ENCODE measurements around the gene ACVRL1.

ACVRL1 gene

DNA sequence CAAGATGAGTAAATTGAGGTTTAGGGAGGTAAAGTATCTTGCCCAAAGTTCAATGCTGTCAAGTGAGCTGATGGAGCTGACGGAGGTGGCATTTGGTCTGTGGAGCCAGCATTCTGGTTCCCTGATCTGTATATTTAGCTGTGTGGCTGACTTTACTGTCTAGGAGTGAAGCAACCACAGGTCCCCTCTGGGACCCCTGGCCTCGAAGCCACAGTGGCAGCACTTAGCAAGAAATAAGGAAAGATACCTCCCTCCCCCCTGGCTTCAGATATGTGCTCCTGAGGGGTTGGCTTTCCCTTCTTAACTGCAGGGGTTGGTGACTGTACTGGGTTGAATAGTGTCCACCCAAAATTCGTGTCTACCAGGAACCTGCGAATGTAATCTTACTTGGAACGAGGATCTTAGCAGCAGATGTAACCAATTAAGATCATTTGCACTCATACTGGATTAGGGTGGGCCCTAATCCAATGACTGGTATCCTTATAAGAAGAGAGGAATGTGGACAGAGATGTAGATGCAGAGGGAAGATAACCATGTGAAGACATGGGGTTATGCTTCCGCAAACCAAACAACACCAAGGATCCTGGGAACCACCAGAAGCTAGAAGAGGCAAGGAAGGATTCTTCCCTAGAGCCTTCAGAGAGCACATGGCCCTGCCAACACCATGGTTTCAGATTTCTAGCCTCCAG, 42.2 kb downstream of the ACVRL1 start:
- Mint-ChIP-seq H3K36me3 (peaks cover 3% of the 10 kb centered on the region), H3K4me3 (peak overlapping the region; percentile 42), H3K27me3 (no peaks in the 10 kb centered on the region), H3K27ac (no peak overlapping the region), H3K9me3 (ENCODE audit: low read depth) (peaks cover 3% of the 10 kb centered on the region), H3K4me1 (ENCODE audit: low read depth) (peaks cover 28% of the 10 kb centered on the region)

DNA sequence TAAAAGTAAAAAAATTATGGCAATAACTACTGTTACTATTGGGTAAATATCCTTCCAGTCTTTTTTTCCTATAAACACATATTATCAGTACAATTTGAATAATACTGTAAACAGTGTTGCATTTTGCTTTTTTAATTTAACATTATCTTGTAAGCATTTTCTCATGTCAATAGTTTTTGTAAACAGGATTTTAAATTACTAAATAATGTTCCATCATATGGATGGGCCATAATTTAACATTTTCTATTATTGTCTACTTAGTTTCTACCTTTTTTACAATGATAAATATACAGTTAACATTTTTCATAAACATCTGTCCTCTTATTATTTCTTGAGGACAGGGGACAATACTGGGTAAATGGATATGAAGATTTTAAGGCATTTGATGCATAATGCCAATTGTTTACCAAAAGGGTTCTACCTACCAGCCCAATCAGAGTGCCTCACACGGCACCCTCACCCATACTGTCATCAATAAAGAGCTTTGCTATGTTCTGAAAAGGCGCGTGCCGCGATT, 43.4 kb downstream of the ACVRL1 start:
- Mint-ChIP-seq H3K27me3 (no peaks in the 10 kb centered on the region), H3K36me3 (no peaks in the 10 kb centered on the region), H3K27ac (peak overlapping the region; percentile 74), H3K4me1 (ENCODE audit: low read depth) (peaks cover 40% of the 10 kb centered on the region), H3K9me3 (ENCODE audit: low read depth) (no peaks in the 10 kb centered on the region), H3K4me3 (peak overlapping the region; percentile 97)

DNA sequence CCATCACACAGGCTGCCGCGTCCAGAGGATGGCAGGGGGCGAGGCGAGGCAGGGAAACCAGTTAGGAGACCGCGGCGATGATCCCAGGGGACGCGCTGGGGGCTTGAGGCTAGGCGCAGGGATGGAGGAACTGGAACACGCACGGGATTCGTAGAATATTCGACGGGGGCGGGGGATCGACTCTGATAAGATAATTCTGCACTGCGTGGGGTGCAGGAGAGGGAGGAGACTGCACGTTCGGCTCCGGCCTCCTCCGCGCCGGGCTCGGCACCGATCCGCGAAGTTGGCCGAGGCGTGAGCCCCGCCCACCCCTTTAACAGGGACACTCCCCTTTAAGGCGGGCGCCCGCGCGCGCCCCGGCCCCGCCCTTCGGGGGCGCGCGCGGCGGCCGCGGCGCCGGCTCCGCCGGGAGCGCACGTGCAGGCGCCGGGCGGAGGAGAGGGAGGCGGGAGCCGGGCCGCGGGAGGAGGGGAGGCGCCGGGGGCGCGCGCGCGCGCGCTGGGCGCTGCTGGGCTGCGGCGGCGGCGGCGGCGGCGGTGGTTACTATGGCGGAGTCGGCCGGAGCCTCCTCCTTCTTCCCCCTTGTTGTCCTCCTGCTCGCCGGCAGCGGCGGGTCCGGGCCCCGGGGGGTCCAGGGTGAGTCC, 44.0 kb downstream of the ACVRL1 start, which contains the start of gene ACVR1B:
ACVR1B (plus strand) TSS at position 501 of the 644 bp plus-strand sequence; CDS start at position 546, 45 bp downstream.
- Mint-ChIP-seq H3K9me3 (ENCODE audit: low read depth) (no peaks in the 10 kb centered on the region), H3K36me3 (no peaks in the 10 kb centered on the region), H3K4me1 (ENCODE audit: low read depth) (peaks cover 46% of the 10 kb centered on the region), H3K27ac (peak within 1 kb of the TSS; percentile 74), H3K27me3 (no peaks in the 10 kb centered on the region), H3K4me3 (peak within 1 kb of the TSS; percentile 97)

DNA sequence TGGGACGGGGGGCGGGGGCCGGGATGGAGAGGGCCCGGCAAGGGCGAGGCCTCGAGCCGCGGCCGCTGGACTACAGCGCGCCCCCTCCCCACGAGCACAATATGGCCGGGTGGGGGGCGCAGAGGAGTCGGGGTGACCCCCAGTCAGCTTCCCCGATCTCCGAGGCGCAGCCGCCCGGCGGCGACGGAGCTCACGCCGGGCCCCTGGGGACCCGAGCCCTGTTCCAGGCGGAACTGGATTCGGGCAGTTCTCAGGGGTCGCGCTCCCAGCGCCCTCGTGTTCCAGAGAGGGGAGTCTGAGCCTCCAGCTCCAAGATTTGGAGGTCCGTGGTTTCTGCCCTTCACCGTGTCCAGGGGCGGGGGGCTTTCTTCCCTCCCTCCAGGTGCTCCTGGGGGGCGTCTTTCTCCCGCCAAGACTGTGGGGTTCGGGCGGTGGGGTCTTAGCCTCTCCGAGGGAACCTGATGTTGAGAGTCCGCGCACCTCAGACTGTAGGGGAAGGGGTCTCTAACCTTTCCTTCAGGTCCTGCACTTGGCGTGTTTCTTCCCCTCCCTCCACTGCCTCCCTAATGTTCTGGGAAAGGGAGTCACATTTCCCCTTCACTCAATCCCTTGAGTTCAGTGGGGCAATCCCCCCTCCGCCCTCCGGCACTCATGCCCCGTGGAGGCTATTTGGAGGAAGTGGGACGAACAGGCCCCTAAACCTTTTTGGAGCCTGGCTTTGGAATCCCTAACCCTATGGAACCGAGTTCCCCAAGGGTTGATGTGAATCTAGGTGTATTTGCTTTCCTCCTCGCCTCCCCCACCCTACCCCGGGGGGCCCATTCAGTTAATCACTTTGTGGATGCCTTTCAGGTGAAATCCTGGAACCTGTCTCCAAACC, 44.8 kb downstream of the ACVRL1 start:
- H3K4me3 Mint-ChIP-seq, result peak overlapping the region; percentile 69
- no peaks in the 10 kb centered on the region for H3K36me3 Mint-ChIP-seq
- H3K4me1 Mint-ChIP-seq (ENCODE audit: low read depth), result peaks cover 46% of the 10 kb centered on the region
- peak overlapping the region; percentile 61 for H3K27ac Mint-ChIP-seq
- H3K27me3 Mint-ChIP-seq, result no peaks in the 10 kb centered on the region
- H3K9me3 Mint-ChIP-seq (ENCODE audit: low read depth), result no peaks in the 10 kb centered on the region

DNA sequence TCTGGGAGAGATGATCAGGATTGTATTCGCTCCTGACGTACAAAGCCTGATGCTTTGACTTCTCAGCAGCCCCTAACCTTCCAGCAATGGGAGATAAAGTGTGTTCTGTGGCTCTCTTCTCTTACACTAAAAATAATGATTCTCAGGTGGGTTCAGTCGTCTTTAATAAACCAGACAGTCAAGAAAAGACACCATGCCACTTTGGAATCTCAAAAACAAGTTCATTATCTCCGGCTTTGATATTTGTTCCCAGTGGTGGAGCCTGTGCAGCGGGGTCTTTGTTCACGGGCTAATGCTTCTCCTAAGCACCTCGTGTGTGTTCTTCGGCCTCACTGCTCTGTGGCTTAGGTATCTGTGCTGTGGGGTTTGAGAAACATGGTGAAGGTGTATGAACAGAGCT, 45.8 kb downstream of the ACVRL1 start:
- peaks cover 51% of the 10 kb centered on the region for H3K4me1 Mint-ChIP-seq (ENCODE audit: low read depth)
- H3K36me3 Mint-ChIP-seq, result no peaks in the 10 kb centered on the region
- peak overlapping the region; percentile 69 for H3K4me3 Mint-ChIP-seq
- no peaks in the 10 kb centered on the region for H3K27me3 Mint-ChIP-seq
- H3K27ac Mint-ChIP-seq, result peak overlapping the region; percentile 36
- no peaks in the 10 kb centered on the region for H3K9me3 Mint-ChIP-seq (ENCODE audit: low read depth)

DNA sequence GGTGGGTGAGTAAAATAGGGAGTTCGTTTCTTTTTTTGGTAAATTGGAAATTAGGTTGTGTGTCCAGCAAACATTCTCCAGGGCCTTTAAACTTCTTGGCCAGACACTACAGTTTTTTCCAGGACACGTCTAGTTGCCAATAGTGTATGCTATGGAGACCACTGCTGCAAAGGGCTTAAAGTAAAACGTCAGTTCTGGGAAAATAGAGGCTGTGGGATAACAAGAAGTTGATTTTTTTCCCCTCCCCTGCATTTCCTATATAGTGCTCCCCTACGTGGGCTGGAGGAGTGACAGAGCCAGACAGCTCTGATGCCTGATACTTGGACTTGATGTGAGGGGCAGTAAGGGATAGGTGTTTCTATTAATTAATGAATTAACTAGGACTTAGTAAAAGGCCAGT, 46.6 kb downstream of the ACVRL1 start:
- Mint-ChIP-seq H3K9me3 (ENCODE audit: low read depth) (no peaks in the 10 kb centered on the region), H3K4me1 (ENCODE audit: low read depth) (peaks cover 52% of the 10 kb centered on the region), H3K27me3 (no peaks in the 10 kb centered on the region), H3K36me3 (no peaks in the 10 kb centered on the region), H3K4me3 (peak overlapping the region; percentile 69), H3K27ac (peak overlapping the region; percentile 56)

DNA sequence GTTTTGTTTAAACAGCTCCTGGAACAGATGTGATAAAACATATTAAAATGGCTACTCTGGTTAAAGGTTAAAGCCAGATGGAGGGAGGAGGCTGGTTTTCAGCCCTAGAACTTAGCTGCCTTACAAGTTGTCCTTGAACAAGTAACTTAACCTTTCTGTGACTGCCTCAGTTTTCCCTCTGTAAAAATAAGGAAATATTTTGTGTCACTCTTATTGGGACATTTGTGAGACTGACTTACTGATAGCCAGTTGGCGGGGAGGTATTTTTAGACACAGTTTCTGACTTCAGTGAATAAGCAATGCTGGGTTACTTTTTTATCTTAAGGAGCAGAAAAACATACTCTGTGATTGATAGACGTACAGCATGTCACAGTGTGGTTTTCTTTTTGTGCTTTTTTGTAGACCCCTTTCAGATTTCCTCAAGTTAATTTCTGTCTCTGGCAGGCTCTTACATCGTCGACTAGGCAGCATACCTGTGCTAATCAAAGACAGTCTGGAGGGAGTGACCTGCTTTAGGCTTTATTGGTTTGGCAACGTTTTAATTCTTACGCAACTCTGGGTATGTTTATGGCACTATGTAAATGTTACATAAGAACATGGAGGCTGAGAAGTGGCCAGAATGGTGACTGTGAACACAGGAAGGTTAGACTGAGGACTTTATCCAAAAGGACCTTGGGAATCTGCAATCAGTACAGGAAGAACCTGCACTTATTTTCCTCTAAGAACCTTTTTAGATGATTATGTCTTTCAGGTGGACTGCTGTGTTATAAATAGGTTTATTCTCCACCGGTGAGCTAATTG, 47.5 kb downstream of the ACVRL1 start:
- Mint-ChIP-seq H3K9me3 (ENCODE audit: low read depth) (no peaks in the 10 kb centered on the region), H3K27ac (peak overlapping the region; percentile 43), H3K4me3 (peak overlapping the region; percentile 69)

DNA sequence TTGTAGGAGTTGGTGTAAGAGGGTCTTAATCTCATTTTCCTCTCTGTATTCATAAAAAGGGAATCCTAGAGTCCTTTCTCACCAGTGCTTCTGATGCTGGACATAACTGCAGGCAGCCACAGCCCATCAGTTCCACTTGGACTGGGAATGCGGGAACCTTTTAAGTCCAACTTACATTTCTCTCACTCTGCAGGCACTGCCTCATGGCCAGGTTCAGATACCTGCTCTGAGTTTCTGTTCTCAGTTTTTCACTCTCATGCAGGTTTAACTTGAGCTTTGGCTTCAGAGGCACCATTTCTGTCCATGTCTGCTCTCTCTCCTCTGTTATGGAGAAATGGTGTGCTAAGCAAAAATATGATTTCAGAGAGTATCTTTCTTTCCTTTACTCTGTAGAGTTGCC, 48.4 kb downstream of the ACVRL1 start:
- no peak overlapping the region for H3K4me3 Mint-ChIP-seq
- no peaks in the 10 kb centered on the region for H3K27me3 Mint-ChIP-seq
- H3K27ac Mint-ChIP-seq, result no peak overlapping the region
- H3K4me1 Mint-ChIP-seq (ENCODE audit: low read depth), result peaks cover 59% of the 10 kb centered on the region
- no peaks in the 10 kb centered on the region for H3K36me3 Mint-ChIP-seq
- no peaks in the 10 kb centered on the region for H3K9me3 Mint-ChIP-seq (ENCODE audit: low read depth)

More for the DNA sequence above, 47.5 kb downstream of the ACVRL1 start:
- H3K4me1 Mint-ChIP-seq (ENCODE audit: low read depth), result peaks cover 56% of the 10 kb centered on the region
- H3K27me3 Mint-ChIP-seq, result no peaks in the 10 kb centered on the region
- H3K36me3 Mint-ChIP-seq, result no peaks in the 10 kb centered on the region

DNA sequence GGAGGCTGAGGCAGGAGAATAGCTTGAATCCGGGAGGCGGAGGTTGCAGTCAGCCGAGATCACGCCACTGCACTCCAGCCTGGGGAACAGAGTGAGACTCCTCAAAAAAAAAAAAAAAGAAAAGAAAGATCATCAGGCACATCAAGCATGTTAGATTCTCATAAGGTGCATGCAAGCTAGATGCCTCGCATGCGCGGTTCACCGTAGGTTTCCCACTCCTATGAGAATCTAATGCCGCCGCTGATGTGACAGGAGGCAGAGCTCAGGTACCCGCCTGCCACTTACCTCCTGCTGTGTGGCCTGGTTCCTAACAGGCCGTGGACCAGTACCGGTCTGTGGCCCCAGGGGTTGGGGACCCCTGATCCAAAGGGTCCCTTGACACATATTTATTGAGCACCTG, 51.2 kb downstream of the ACVRL1 start:
- Mint-ChIP-seq H3K27me3 (no peaks in the 10 kb centered on the region), H3K4me1 (ENCODE audit: low read depth) (peaks cover 63% of the 10 kb centered on the region)

DNA sequence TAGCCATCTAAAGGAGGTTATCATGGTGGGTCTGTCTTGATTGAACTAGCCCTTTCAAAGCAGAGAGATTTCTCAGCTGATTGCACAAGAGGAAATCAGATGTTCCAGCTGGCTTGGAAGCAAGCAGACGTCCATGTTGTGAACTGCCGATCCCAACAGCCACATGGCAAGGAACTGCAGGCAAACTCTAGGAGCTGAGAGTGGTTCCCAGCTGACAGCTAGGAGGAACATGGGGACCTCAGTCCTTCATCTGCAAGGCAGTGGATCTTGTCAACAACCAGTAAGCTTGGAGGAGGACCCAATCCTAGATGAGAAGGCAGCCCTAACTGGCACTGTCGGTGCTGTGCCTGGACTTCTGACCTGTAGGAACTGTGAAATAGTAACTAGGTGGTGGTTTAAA, 51.9 kb downstream of the ACVRL1 start:
- H3K27me3 Mint-ChIP-seq, result no peaks in the 10 kb centered on the region
- H3K9me3 Mint-ChIP-seq (ENCODE audit: low read depth), result no peaks in the 10 kb centered on the region
- H3K4me1 Mint-ChIP-seq (ENCODE audit: low read depth), result peaks cover 56% of the 10 kb centered on the region
- peaks cover 3% of the 10 kb centered on the region for H3K36me3 Mint-ChIP-seq
- H3K4me3 Mint-ChIP-seq, result no peak overlapping the region
- no peak overlapping the region for H3K27ac Mint-ChIP-seq

More for the DNA sequence above, 51.2 kb downstream of the ACVRL1 start:
- Mint-ChIP-seq H3K36me3 (peaks cover 3% of the 10 kb centered on the region), H3K27ac (no peak overlapping the region), H3K9me3 (ENCODE audit: low read depth) (no peaks in the 10 kb centered on the region), H3K4me3 (no peak overlapping the region)

DNA sequence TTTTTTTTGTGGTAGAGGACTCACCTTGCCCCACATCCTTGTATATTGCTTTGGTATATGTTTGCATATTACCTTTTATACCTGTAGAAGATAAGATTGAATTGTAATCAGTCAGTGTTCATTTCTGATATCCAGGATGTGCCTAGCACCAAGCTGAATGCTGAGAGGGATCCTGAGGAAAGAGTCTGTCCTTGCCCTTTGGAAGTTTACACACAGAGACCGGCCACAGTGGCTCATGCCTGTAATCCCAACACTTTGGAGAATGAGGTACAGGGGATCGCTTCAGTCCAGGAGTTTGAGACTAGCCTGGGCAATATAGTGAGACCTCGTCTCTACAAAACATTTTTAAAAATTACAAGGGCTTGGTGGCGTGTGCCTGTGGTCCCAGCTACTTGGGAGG, 52.6 kb downstream of the ACVRL1 start:
- Mint-ChIP-seq H3K4me3 (no peak overlapping the region), H3K36me3 (peaks cover 3% of the 10 kb centered on the region), H3K27me3 (no peaks in the 10 kb centered on the region), H3K27ac (no peak overlapping the region), H3K9me3 (ENCODE audit: low read depth) (no peaks in the 10 kb centered on the region), H3K4me1 (ENCODE audit: low read depth) (peaks cover 49% of the 10 kb centered on the region)

DNA sequence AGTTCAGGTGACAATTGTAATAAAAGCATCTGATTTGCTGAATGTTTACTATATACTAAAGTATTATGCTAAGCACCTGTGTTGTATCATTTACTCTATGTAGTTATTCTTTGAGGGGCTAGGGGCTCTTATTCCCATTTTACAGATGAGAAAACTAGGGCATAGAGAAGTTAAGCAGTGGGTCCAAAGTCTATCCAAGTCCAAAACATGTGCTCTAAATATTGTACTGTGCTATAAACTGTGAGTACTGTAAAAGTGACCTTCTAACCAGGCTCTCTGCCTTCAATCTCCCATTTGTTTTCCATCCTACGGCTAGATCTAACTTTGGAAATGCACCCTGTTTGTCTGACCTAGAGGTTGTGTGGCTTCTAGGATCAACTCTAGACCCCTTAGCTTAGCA, 53.2 kb downstream of the ACVRL1 start:
- peaks cover 43% of the 10 kb centered on the region for H3K4me1 Mint-ChIP-seq (ENCODE audit: low read depth)
- H3K4me3 Mint-ChIP-seq, result no peak overlapping the region
- H3K27ac Mint-ChIP-seq, result no peak overlapping the region
- no peaks in the 10 kb centered on the region for H3K9me3 Mint-ChIP-seq (ENCODE audit: low read depth)
- H3K27me3 Mint-ChIP-seq, result no peaks in the 10 kb centered on the region
- peaks cover 3% of the 10 kb centered on the region for H3K36me3 Mint-ChIP-seq

DNA sequence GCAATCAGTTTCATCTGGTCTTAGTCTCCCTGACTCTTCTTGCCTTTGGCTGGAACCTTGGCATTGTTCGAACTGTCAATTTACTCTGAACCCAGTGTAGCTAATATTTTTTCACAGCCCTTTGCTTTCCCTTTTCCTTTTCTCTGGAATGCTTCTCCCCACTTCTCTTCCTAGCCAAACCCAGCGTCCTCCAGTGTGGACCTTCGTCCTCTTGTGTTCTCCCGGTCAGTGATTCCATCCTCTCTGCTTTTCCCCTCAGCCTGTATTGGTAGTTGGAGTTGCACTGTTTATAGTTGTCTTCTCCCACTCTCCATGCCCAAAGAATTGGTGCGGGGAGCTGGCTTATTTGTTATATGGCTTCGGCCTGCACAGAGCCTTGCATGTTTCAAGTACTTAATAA, 53.6 kb downstream of the ACVRL1 start:
- Mint-ChIP-seq H3K4me3 (no peak overlapping the region), H3K27ac (no peak overlapping the region), H3K27me3 (no peaks in the 10 kb centered on the region), H3K4me1 (ENCODE audit: low read depth) (peaks cover 39% of the 10 kb centered on the region), H3K36me3 (peaks cover 3% of the 10 kb centered on the region), H3K9me3 (ENCODE audit: low read depth) (no peaks in the 10 kb centered on the region)

DNA sequence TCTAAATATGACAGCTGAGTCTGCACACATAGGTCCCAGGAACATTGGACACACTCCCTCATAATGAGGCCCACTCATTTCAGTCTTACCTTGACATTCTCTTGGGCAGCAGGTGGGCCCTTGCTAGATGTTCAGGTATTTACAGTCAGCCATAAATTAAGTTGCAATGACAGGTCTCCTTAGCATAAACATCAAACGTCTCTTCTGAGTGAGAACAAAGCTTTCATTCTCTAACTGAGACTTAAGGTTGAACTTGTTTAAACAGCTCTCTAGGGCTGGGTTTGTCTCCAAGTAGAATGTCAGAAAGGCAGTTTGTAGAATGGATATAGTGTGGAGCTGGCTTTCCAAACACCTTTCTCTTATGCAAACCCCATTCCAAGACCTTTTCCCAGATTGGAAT, 54.5 kb downstream of the ACVRL1 start:
- Mint-ChIP-seq H3K4me1 (ENCODE audit: low read depth) (peaks cover 36% of the 10 kb centered on the region), H3K36me3 (peaks cover 3% of the 10 kb centered on the region), H3K27ac (no peak overlapping the region), H3K27me3 (no peaks in the 10 kb centered on the region), H3K9me3 (ENCODE audit: low read depth) (no peaks in the 10 kb centered on the region), H3K4me3 (no peak overlapping the region)

Data from activated naive CD8-positive, alpha-beta T cell (primary cell).